GM12878 (cell line): Measurements from ENCODE around the gene PFKFB2. TPM values are rescaled to one million over a fixed set of nuclear protein-coding genes. Genes with fewer than 3 reads are reported as not detected.

Experiments used
- ATAC-seq: fragments of 200-7000 bp; cut with Tn5 transposase; 3 replicates; pipeline ENCODE4 v1.9.1; 2020; ENCODE audit warnings: mild to moderate bottlenecking, moderate library complexity
- BruUV-seq: library from RNA; stranded (reverse); fragments of 400-500 nt; replicated peaks from 2 replicates; lab custom pipeline; 2021; lab: Mats Ljungman, UMichigan
- CTCF ChIA-PET: fragments of 300-600 bp; sonication (Branson Sonifier 250); formaldehyde crosslinking; extraction: SDS; loops from one replicate; lab custom pipeline; 2021; ENCODE audit warnings: inconsistent platforms; lab: Yijun Ruan, JAX
- POLR2A ChIA-PET: fragments of 350-600 bp; formaldehyde crosslinking; extraction: SDS; loops from one replicate; lab custom pipeline; 2021; ENCODE audit warnings: inconsistent platforms; lab: Charles Lee
- RAD21 ChIA-PET: fragments of 300-600 bp; sonication (Branson Sonifier 250); formaldehyde crosslinking; loops from one replicate; lab custom pipeline; 2023; ENCODE audit warnings: antibody characterized with exemption; ENCODE audit not compliant: unreplicated experiment; lab: Charles Lee
- SMC1A ChIA-PET: fragments of 300-600 bp; sonication (Branson Sonifier 250); formaldehyde crosslinking; loops from one replicate; lab custom pipeline; 2023; ENCODE audit not compliant: unreplicated experiment, uncharacterized antibody; lab: Charles Lee
- DNase-seq: peaks from one replicate; pipeline ENCODE4 v3.0.0-alpha.2; 2011; ENCODE audit warnings: low read depth, low spot score
- FAIRE-seq: peaks from 3 replicates; lab custom pipeline; 2011; peaks lifted over from hg19 to GRCh38; lab: Jason Lieb, UNC
- H2AFZ ChIP-seq: 2 replicates; pipeline ENCODE4 v1.6.0; 2011; ENCODE audit warnings: low read depth, low read length, control low read depth; ENCODE audit not compliant: control insufficient read depth
- H3K27ac ChIP-seq: 2 replicates; pipeline ENCODE4 v1.5.1; 2011; ENCODE audit warnings: control low read depth; ENCODE audit not compliant: control insufficient read depth, insufficient read depth
- H3K27me3 ChIP-seq, 2 experiments: replicated peaks in 1 of 2; 2 replicates each; pipeline versions ENCODE4 v1.6.0 to v1.6.1; 2011; ENCODE audit warnings: low read length in 1 of 2; ENCODE audit not compliant: control insufficient read depth in 2 of 2, insufficient read depth in 2 of 2
- H3K36me3 ChIP-seq, 2 experiments: 2 replicates each; pipeline ENCODE4 v1.5.1; 2011; ENCODE audit warnings: low read length in 1 of 2; ENCODE audit not compliant: control insufficient read depth in 2 of 2, insufficient read depth in 2 of 2
- H3K4me1 ChIP-seq: 2 replicates; pipeline ENCODE4 v1.6.1; 2011; ENCODE audit warnings: mild to moderate bottlenecking, low read length, moderate library complexity, mixed read lengths; ENCODE audit not compliant: control insufficient read depth, insufficient read depth
- H3K4me2 ChIP-seq: 2 replicates; pipeline ENCODE4 v1.6.0; 2011; ENCODE audit warnings: control low read depth; ENCODE audit not compliant: control insufficient read depth, insufficient read depth
- H3K4me3 ChIP-seq: fragments of 200-600 bp; sonication (generic); 2 replicates; pipeline ENCODE4 v1.5.1; 2016
- H3K79me2 ChIP-seq: 2 replicates; pipeline ENCODE4 v1.6.0; 2011; ENCODE audit warnings: low read length; ENCODE audit not compliant: control insufficient read depth, insufficient read depth
- H3K9ac ChIP-seq: 2 replicates; pipeline ENCODE4 v1.8.0; 2011; ENCODE audit warnings: low read length, control low read depth, mixed read lengths; ENCODE audit not compliant: control insufficient read depth, insufficient read depth
- H3K9me3 ChIP-seq: replicated peaks from 3 replicates; pipeline ENCODE4 v1.5.1; 2011; ENCODE audit warnings: mild to moderate bottlenecking, low read length; ENCODE audit not compliant: control insufficient read depth, insufficient read depth
- H4K20me1 ChIP-seq: 2 replicates; pipeline ENCODE4 v1.6.0; 2011; ENCODE audit not compliant: control insufficient read depth, insufficient read depth
- BCL11A ChIP-seq: IDR thresholded peaks from 2 replicates; pipeline ENCODE4 v1.6.1; 2011; ENCODE audit warnings: low read depth, low read length
- E2F4 ChIP-seq: IDR thresholded peaks from 2 replicates; pipeline ENCODE4 v1.6.1; 2012; ENCODE audit warnings: low read depth, low read length, improper control_type of control experiment
- FOS ChIP-seq: IDR thresholded peaks from 3 replicates; pipeline ENCODE4 v1.6.1; 2011; ENCODE audit warnings: borderline replicate concordance; ENCODE audit not compliant: insufficient read length; ENCODE audit errors: extremely low read depth
- GATAD2B ChIP-seq: fragments of 450-650 bp; conservative IDR thresholded peaks from 2 replicates; pipeline ENCODE4 v1.6.1; 2017; ENCODE audit warnings: low read depth, mild to moderate bottlenecking, moderate library complexity
- MYC ChIP-seq: IDR thresholded peaks from 2 replicates; pipeline ENCODE4 v1.6.1; 2011; ENCODE audit warnings: mild to moderate bottlenecking, low read length, moderate library complexity, inconsistent platforms; ENCODE audit not compliant: insufficient read depth, insufficient replicate concordance, insufficient read length, severe bottlenecking
- PAX8 ChIP-seq: fragments of 450-650 bp; IDR thresholded peaks from 2 replicates; pipeline ENCODE4 v1.6.1; 2017; ENCODE audit warnings: mild to moderate bottlenecking, moderate library complexity
- POU2F2 ChIP-seq: IDR thresholded peaks from 3 replicates; pipeline ENCODE4 v1.6.1; 2011; ENCODE audit warnings: low read depth, mild to moderate bottlenecking, low read length, borderline replicate concordance
- PRDM15 ChIP-seq: fragments of 450-650 bp; formaldehyde crosslinking; IDR thresholded peaks from 2 replicates; pipeline ENCODE4 v1.4.0; 2020; ENCODE audit warnings: mild to moderate bottlenecking, moderate library complexity
- RAD21 ChIP-seq: IDR thresholded peaks from 2 replicates; pipeline ENCODE4 v1.6.1; 2011; ENCODE audit warnings: mild to moderate bottlenecking, low read depth, low read length, moderate library complexity; ENCODE audit not compliant: insufficient read depth
- RELB ChIP-seq: fragments of 450-650 bp; IDR thresholded peaks from 2 replicates; pipeline ENCODE4 v1.6.1; 2017; ENCODE audit warnings: low read depth, mild to moderate bottlenecking, moderate library complexity
- RUNX3 ChIP-seq: IDR thresholded peaks from 2 replicates; pipeline ENCODE4 v1.6.1; 2012; ENCODE audit warnings: low read length, inconsistent platforms
- SP1 ChIP-seq: IDR thresholded peaks from one replicate; pipeline ENCODE4 v1.6.1; 2011; ENCODE audit warnings: low read depth, low read length
- ZNF24 ChIP-seq: fragments of 450-650 bp; IDR thresholded peaks from 2 replicates; pipeline ENCODE4 v1.6.1; 2017; ENCODE audit warnings: antibody characterized with exemption, mild to moderate bottlenecking
- ZNF592 ChIP-seq: fragments of 450-650 bp; IDR thresholded peaks from 2 replicates; pipeline ENCODE4 v1.6.1; 2017; ENCODE audit warnings: mild to moderate bottlenecking, moderate library complexity
- WGBS: methylation state at CpG from one replicate; pipeline ENCODE4 v1.1.6; 2016; ENCODE audit warnings: low lambda C conversion rate; ENCODE audit not compliant: insufficient replicate concordance, insufficient coverage; ENCODE audit errors: missing lambda C conversion rate; 5-methylcytosine and 5-hydroxymethylcytosine counted together
- in situ Hi-C: fragments of 300-500 bp; cut with MboI; formaldehyde crosslinking; loops from 9 replicates; pipeline ENCODE4 v1.14.3; 2018; ENCODE audit warnings: mixed read lengths
- intact Hi-C: fragments of 100-400 bp; cut with micrococcal nuclease; formaldehyde crosslinking; loops from one replicate; pipeline ENCODE4 v1.14.2; 2022; ENCODE audit not compliant: unreplicated experiment
- polyA plus RNA-seq, 11 experiments: library from polyadenylated mRNA; depleted of rRNA in 4 of 11; unstranded in 6 of 11; stranded (reverse) in 5 of 11; fragments of >200 nt; fragmentation: Nextera tagmentation in 4 of 11; fragmentation: Illumina TruSeq in 1 of 11; extraction: Ambion mirVana in 4 of 11; extraction: Trizol in 1 of 11; gene quantifications; 1 replicate in 1 of 11; 2 replicates in 10 of 11; pipeline versions ENCODE4 v1.2.1 to v1.2.3, GENCODE V29; 2011 to 2016; ENCODE audit warnings: inconsistent platforms in 2 of 11, missing spikeins in 2 of 11, low read depth in 1 of 11
- total RNA-seq, 4 experiments: library from RNA; depleted of rRNA in 3 of 4; stranded (reverse); fragments of >200 nt in 3 of 4; fragmentation: Illumina TruSeq in 1 of 4; extraction: Trizol in 1 of 4; gene quantifications; 2 replicates each; pipeline versions ENCODE4 v1.2.1 to v1.2.3, GENCODE V29; 2013 to 2021

The PFKFB2 gene
- total and polyA plus RNA-seq, 10 of the 15 experiments (the other 5 are each of a cell fraction or from before 2014, with no cell fraction given): 0.40 to 1.3 (median 1.0) TPM

- H3K79me2 ChIP-seq: no peaks in the 10 kb centered on the region
- in situ Hi-C loops (no loop called here), intact Hi-C loops (loop anchor here (5.0 kb wide), 1 partner anchor 241 kb away; the partner anchor contains the start of gene CD55)
- ChIA-PET RAD21 (interaction anchor here (2.4 kb wide), 1 partner anchor 324 kb away, joined by 12 read pairs; no protein-coding TSS in a partner anchor), POLR2A (no interaction called here), SMC1A (interaction anchor here (1.0 to 7.3 kb wide), 6 partner anchors 11 to 418 kb away, joined by 3 to 65 read pairs (median 10); partner anchors contain the start of gene YOD1), CTCF (interaction anchor here (0.9 to 8.3 kb wide), 13 partner anchors 9 to 419 kb away, joined by 3 to 154 read pairs (median 5); partner anchors contain the start of gene C4BPB)
- no peaks in the 10 kb centered on the region for H3K27me3 ChIP-seq
- no peaks in the 10 kb centered on the region for H3K9me3 ChIP-seq
- H3K27ac ChIP-seq: no peak overlapping the region
- peaks cover 4% of the 10 kb centered on the region; the same call in 1 of the 2 replicates for H3K4me1 ChIP-seq
- no peak overlapping the region for H3K9ac ChIP-seq
- ATAC-seq (no peak), DNase-seq (no peak), FAIRE-seq (no peak)
- WGBS: 49% methylated on average over 2 of the region's 2 CpGs
- no TSS peak for BruUV-seq
- H2AFZ ChIP-seq: no peak overlapping the region
- no peak overlapping the region for H3K4me3 ChIP-seq
- H4K20me1 ChIP-seq: no peaks in the 10 kb centered on the region
- H3K4me2 ChIP-seq: no peak overlapping the region
- H3K36me3 ChIP-seq: no peaks in the 10 kb centered on the region
- TF ChIP-seq ZNF24 (no peak), ZNF592 (no peak), RUNX3 (no peak), GATAD2B (no peak), FOS (no peak), MYC (no peak), BCL11A (no peak), POU2F2 (no peak), PRDM15 (CRISPR knock-in tag) (no peak), RELB (no peak), RAD21 (no peak), E2F4 (no peak), PAX8 (no peak), SP1 (no peak)
These were observed 28.0 kb downstream of the PFKFB2 start for GRCh38 chr1:207081088-207081487.
